ENCODE data around the gene TRAF3IP3.

The TRAF3IP3 gene

DNA sequence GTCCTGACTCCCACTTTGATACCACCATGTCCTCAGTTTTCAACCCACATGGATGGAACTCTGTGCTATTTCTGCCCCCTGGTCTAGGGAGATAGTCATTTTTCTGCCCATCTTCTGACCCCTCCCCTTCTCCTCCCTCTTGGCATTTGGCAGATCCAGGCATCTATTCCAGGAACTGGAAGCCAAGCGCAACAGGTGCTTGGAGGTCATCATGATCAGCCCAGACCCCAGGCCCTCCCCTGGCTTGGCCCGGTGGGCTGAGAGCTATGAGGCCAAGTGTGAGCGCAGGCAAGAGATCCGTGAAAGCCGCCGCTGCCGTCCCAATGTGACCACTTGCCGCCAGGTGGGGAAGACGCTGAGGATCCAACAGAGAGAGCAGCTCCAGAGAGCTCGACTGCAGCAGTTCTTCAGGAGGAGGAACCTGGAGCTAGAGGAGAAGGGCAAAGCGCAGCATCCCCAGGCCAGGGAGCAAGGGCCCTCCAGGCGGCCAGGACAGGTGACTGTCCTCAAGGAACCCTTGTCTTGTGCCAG lies 4.0 kb downstream of the TRAF3IP3 start:
- DNase-seq (ENCODE audit: low read depth), result no peak
- TF ChIP-seq, protein P1, sequence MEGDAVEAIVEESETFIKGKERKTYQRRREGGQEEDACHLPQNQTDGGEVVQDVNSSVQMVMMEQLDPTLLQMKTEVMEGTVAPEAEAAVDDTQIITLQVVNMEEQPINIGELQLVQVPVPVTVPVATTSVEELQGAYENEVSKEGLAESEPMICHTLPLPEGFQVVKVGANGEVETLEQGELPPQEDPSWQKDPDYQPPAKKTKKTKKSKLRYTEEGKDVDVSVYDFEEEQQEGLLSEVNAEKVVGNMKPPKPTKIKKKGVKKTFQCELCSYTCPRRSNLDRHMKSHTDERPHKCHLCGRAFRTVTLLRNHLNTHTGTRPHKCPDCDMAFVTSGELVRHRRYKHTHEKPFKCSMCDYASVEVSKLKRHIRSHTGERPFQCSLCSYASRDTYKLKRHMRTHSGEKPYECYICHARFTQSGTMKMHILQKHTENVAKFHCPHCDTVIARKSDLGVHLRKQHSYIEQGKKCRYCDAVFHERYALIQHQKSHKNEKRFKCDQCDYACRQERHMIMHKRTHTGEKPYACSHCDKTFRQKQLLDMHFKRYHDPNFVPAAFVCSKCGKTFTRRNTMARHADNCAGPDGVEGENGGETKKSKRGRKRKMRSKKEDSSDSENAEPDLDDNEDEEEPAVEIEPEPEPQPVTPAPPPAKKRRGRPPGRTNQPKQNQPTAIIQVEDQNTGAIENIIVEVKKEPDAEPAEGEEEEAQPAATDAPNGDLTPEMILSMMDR (IDR thresholded peaks at IDR 0.05; ENCODE audit: insufficient read depth, low read depth, low read length, missing control alignments), result no peak
- H3K4me3 ChIP-seq (ENCODE audit: low read depth, low read length), result no peak overlapping the region

- H3K4me3 ChIP-seq (ENCODE audit: low read depth, low read length), result no peak overlapping the region
- no peak for DNase-seq (ENCODE audit: low read depth)
- TF ChIP-seq, protein P1 (IDR thresholded peaks at IDR 0.05; ENCODE audit: insufficient read depth, low read depth, low read length, missing control alignments), result no peak
Measured at GRCh38 chr1:209761011-209761635, 5.3 kb downstream of the TRAF3IP3 start.

DNA sequence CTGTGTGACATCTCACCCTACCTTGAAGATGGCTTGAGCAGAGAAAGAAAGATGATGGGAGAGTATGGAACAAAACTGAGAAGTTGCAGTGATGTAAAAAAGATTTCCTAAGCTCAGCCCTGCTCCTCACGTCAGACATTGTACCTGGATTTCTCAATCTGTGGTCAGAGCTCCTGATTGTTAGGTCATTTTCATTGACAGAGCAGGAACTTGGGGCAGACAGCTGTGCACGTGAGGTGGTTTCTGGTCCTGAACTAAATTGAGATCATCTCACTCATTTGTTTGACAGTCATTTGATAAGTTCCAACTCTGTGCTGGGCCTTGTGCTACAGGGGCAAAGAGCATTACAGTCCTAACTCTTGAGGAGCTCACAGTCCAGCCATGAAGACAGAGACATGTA lies 10.2 kb downstream of the TRAF3IP3 start:
- no peak for DNase-seq (ENCODE audit: low read depth)
- TF ChIP-seq, protein P1 (IDR thresholded peaks at IDR 0.05; ENCODE audit: insufficient read depth, low read depth, low read length, missing control alignments), result no peak
- H3K4me3 ChIP-seq (ENCODE audit: low read depth, low read length), result no peak overlapping the region

- TF ChIP-seq, protein P1 (IDR thresholded peaks at IDR 0.05; ENCODE audit: insufficient read depth, low read depth, low read length, missing control alignments), result no peak
- no peak for DNase-seq (ENCODE audit: low read depth)
- H3K4me3 ChIP-seq (ENCODE audit: low read depth, low read length), result no peak overlapping the region
Measured at GRCh38 chr1:209767096-209767495, 11.2 kb downstream of the TRAF3IP3 start.

- no peak for DNase-seq (ENCODE audit: low read depth)
- H3K4me3 ChIP-seq (ENCODE audit: low read depth, low read length), result peak overlapping the region; percentile 77
Measured at GRCh38 chr1:209767706-209768105, 11.9 kb downstream of the TRAF3IP3 start.

GRCh38 chr1:209768354-209768774 lies 12.5 kb downstream of the TRAF3IP3 start:
- peak overlapping the region; percentile 77 for H3K4me3 ChIP-seq (ENCODE audit: low read depth, low read length)
- TF ChIP-seq, protein P1 (IDR thresholded peaks at IDR 0.05; ENCODE audit: insufficient read depth, low read depth, low read length, missing control alignments), result no peak
- DNase-seq (ENCODE audit: low read depth), result peak; percentile 96

More at GRCh38 chr1:209767706-209768105, 11.9 kb downstream of the TRAF3IP3 start:
- TF ChIP-seq, protein P1 (IDR thresholded peaks at IDR 0.05; ENCODE audit: insufficient read depth, low read depth, low read length, missing control alignments), result no peak
